Endothelial cell of coronary artery (primary cell): ENCODE measurements around the gene EOGT. TPM values are rescaled to one million over a fixed set of nuclear protein-coding genes. Genes with fewer than 3 reads are reported as not detected.

Experiments
- total RNA-seq: library from RNA; depleted of rRNA; stranded (reverse); fragments of >200 nt; gene quantifications from 2 replicates; pipeline ENCODE4 v1.2.3, GENCODE V29; 2014

Gene EOGT
- total RNA-seq = 90.5 and 92.1 TPM in 2 replicates

GRCh38 chr3:69013253-69014021, at the start of gene EOGT:
Gene EOGT, minus strand, starts transcription at chr3:69013684. Its CDS starts 3,838 bp downstream, at chr3:69009846.

DNA sequence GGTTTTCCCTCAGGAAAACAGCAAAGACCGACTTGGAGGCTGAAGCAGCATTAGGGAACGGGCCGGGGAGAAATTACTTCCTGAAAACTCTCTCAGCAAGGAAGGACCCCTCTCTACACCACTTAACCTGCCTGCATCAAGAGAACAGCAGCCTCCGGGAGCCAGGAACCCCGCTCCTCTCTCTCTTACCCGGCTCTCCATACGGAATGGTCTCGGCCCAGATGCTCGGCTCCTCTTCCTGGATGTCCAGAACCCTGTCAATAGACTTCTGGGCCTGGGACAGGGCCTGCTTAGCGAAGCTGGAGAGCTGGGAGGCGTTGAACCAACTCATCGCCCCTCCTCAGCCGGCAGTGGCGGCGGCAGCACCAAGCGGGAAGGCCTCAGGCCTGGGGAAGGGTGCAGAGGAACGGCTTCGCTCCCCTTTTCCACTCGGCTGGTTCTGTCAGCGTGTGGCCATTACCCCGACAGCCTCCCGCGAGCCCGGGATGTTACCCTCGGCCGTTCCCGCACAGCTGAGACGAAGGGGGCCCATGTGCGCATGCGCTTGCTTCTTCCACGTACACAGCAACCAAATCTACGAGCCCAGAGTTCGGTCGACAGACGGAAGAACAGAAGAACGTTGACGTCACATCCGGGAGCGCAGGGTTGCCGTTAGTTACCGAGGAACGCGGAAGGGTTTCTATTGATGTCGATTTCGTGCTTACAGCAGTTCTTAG, 38.4 kb upstream of the EOGT start, which contains the start of gene TMF1:
Gene TMF1, minus strand, starts transcription at position 578 of the 716 bp plus-strand sequence. Its CDS starts 247 bp downstream, at position 331.

Other genes starting within 250 kb of the EOGT start
- under 0.01 TPM in 1 of 2 replicates, not detected in the other for gene TAFA4, start 81.1 kb downstream of the EOGT start, total RNA-seq
- 27.5 and 32.5 TPM in 2 replicates for gene TMF1, start 38.6 kb upstream of the EOGT start, total RNA-seq
- gene UBA3, start 66.7 kb upstream of the EOGT start, total RNA-seq = 81.0 and 87.5 TPM in 2 replicates
- gene ARL6IP5, start 71.3 kb upstream of the EOGT start, total RNA-seq = 78.8 and 85.6 TPM in 2 replicates
- not detected in 2 replicates for gene LMOD3, start 108.9 kb upstream of the EOGT start, total RNA-seq